Measurements from ENCODE around the gene SLC7A4.

SLC7A4 gene

DNA sequence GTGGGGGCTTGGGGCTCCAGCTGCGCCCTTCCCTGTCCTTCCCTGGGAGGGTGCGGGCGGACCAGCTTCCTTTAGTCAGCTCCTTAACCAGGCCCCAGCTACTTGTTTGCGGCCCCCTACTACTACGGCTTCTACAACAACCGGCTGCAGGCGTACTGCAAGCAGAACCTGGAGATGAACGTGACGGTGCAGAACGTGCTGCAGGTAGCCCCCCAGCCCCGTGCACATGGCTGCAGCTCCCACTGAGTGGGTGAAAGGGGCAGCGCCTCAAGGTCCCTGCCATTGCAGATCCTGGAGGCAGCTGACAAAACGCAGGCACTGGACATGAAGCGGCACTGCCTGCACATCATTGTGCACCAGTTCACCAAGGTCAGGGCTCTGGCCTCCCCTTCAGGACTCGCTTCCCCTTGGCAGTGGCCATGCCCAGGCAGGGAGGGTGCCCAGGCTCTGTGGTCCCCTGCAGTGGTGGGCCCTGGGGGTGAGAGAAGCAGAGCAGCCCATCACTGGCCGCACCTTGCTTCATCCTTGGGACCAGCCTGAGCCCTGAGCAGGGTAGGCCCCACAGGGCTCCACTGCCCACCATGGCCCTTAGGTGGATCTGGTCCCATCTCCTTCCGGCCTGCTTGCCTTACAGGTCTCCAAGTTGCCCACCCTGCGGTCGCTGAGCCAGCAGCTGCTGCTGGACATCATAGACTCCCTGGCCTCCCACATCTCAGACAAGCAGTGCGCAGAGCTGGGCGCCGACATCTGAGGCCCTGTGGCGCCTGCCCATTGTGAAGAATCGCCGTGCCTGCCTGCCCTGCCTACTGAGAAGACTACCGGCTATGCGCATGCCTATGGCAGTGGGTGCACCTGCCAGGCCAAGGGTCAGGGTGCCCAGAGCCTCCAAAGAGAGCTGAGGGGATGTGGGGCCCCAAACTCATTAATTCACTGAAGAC, 35.5 kb downstream of the SLC7A4 start:
- no peak for DNase-seq

DNA sequence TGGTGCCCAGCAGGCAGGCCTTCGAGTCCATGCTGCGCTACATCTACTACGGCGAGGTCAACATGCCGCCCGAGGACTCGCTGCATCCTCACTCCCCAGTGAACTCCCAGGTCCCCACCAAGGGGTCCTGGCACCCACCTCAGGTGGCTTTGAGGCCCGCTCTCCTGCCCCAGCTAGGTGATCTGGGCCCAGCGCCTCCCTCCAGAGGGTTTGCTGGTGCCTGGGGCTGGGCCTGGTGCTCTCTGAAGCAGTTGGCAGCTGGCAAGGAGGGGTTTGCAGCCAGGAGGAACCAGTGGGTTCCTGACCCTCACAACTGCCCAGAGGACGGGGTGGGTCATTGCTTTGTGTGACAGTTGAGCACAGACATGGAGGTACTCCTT, 36.3 kb downstream of the SLC7A4 start:
- no peak for DNase-seq

DNA sequence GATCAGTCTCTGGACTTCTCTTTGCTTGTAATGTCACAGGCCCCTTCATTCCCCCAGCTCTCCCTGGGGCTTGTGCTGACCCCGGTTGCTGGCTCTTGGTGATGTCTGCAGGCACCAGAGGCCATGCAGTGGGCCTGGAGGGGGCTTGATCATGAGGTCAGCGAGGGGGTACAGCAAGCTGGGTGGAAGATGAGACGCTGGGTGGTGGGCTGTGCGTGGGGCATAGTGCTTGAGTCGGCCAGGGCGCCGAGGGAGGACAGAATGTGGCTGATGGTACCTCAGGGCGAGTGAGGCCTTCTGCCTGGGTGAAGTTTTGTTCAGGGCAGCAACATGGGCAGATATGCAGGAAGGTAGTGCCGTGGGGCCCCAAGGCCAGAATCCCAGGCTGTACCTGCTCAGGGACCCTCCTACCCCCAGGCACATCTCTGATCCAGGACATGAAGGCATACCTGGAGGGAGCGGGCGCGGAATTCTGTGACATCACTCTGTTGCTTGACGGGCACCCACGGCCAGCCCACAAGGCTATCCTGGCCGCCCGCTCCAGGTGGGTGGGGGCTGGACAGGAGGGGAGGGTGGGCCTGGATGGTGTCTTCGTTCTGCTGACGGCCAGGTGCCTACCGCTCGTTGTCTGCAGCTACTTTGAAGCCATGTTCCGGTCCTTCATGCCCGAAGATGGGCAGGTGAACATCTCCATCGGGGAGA, 36.9 kb downstream of the SLC7A4 start:
- no peak for DNase-seq

DNA sequence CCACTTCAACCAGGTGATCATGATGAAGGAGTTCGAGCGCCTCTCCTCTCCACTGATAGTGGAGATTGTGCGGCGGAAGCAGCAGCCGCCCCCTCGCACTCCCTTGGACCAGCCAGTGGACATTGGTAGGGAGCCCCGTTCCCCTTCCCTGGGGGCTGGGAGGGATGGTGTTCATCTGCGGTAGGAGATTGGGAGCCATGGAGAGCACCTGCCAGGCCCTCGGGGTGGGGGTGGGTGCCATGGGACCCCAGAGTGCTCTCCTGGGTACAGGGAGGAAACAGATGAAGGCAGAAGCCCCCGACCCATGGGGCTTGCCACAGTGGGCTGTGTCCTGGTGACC, 37.5 kb downstream of the SLC7A4 start:
- no peak for DNase-seq

DNA sequence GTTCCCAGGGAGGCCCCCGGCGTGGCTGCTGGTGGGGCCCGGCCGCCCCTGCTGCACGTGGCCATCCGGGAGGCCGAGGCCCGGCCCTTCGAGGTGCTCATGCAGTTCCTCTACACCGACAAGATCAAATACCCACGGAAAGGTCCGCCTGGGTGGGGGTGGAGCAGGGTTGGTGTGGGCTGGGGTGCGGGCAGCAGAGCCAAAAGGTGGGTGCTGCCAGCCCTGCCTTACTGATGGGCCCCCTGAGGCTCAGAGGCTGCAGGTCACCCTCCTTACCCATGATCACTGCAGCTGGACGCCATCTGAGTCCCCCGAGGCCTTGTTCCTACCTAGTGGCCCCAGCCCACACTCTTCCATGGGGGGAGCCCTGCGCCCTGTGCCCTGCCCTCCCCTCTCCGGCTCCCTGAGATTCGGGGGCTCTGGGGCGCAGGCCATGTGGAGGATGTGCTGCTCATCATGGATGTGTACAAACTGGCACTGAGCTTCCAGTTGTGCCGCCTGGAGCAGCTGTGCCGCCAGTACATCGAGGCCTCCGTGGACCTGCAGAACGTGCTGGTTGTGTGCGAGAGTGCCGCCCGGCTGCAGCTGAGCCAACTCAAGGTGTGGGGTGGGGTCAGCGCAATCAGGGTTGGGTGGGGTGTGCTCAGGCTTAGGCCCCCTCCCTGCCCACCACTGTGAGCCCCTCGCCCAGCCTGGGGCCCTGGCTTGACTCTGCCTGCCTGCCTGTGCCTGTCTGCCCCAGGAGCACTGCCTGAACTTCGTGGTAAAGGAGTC, 38.0 kb downstream of the SLC7A4 start:
- no peak for DNase-seq

DNA sequence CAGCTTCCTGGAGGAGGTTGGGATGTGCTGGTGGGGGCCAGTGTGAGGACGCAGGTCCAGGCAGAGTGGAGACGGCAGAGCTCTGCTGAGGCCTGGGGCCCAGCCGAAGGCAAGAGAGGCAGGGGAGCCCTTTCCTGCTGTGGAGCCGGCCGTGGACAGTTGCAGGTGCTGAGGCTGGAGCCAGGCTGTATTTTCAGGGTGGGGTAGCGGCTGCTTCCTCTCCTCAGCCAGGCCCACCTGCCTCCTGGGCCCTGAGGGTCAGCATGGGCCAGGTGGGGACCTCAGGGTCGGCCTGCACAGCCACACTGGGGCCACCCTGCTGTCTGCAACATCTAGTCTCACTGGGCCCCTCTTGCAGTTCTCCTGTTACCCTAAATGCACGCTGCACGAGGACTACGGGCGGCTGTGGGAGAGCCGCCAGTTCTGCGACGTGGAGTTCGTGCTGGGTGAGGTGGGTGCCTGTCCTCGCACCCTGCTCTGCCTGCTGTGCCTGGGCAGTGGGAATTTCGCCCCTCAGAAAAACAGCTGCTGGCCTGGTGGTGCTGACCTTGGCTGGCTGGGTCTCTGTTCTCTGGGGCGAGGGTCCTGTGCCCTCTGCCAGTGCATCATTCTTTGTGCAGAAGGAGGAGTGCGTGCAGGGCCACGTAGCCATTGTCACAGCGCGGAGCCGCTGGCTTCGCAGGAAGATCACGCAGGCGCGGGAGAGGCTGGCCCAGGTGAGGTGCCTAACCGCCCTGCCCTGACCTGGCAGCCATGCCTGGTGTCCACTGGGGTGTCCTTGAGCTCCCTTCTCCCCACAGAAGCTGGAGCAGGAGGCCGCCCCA, 38.8 kb downstream of the SLC7A4 start:
- DNase-seq = no peak

DNA sequence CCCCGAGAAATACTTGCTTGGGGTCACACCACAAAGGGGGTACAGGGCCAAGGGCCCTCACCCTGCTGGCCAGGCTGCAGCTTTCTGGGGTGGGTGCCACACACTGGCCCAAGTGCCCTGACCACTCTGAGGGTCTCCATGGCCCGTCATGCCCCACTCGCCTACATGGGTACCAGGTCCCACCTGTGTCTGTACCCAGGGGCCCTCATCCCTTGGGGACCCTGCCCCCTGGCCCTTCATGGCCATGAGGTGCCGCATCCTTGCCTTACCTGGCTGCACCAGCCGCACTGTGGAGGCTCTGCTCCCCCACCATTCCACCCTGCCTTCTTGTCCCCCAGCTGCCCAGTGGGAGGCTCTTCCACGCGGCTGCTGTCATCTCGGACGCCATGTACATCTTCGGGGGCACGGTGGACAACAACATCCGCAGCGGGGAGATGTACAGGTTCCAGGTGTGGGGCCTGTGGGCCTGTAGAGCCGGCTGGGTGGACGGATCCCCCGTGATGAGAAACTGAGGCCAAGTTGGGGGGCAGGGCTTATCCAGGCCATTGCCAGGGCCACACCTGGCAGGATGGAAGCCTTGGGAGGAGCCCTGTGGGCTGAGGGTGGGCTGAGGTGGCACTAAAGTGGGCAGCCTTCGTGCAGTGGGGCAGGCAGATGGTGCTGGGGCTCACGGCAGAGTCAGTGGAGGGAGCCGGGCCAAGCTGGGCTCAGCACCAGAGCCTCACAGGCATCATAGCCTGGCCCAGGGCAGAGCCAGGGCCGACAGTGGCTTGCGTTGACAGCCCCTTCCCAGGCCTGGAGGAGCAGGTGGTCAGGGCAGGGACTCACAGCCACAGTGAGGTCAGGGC, 39.7 kb downstream of the SLC7A4 start:
- DNase-seq = no peak

DNA sequence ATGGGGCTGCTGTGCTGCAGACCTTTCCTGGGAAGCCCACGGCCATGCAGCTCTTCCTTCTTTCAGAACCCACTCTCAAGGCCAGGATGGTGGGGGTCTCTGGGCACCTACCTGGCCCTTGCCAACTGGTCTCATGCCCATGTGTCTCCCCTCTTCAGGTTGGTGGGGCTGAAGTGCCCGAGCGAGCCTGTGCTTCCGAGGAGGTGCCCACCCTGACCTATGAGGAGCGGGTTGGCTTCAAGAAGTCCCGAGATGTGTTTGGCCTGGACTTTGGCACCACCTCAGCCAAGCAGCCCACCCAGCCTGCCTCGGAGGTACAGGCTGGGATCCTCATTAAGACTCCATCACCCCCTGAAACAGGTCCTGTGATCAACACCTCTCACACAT, 40.3 kb downstream of the SLC7A4 start:
- DNase-seq = no peak

DNA sequence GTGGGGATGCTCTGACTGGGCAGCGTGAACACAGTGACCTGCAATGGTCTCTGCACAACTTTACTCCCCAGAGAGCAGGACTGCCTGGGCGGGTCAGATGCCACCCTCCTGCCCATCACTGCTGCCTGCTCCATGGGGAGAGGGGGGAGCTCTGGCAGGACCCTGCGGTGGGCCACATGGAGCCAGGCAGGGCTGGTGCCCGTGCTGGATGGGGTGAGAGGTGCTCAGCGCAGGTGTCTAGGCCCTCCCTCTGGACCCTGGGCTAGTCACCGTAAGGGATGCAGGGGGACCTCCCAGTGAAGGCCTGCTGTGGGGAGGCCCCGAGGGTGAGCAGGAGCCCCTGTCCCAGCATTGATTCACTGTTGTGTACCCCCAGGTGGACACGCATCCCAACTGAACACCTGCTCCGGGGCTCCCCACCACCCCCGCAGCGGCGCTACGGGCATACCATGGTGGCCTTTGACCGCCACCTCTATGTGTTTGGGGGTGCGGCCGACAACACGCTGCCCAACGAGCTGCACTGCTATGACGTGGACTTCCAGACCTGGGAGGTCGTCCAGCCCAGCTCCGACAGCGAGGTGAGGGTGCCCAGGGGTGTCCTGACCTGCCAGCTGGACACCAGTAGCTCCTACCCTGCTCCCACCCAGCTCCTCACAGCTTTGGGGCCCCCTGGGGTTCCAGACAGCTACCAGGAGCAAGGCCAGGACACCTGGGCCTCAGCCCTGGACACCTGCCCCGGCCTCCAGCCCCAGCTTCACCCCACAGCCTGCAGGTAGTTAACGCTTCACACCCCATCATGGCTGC, 40.9 kb downstream of the SLC7A4 start:
- DNase-seq = no peak

DNA sequence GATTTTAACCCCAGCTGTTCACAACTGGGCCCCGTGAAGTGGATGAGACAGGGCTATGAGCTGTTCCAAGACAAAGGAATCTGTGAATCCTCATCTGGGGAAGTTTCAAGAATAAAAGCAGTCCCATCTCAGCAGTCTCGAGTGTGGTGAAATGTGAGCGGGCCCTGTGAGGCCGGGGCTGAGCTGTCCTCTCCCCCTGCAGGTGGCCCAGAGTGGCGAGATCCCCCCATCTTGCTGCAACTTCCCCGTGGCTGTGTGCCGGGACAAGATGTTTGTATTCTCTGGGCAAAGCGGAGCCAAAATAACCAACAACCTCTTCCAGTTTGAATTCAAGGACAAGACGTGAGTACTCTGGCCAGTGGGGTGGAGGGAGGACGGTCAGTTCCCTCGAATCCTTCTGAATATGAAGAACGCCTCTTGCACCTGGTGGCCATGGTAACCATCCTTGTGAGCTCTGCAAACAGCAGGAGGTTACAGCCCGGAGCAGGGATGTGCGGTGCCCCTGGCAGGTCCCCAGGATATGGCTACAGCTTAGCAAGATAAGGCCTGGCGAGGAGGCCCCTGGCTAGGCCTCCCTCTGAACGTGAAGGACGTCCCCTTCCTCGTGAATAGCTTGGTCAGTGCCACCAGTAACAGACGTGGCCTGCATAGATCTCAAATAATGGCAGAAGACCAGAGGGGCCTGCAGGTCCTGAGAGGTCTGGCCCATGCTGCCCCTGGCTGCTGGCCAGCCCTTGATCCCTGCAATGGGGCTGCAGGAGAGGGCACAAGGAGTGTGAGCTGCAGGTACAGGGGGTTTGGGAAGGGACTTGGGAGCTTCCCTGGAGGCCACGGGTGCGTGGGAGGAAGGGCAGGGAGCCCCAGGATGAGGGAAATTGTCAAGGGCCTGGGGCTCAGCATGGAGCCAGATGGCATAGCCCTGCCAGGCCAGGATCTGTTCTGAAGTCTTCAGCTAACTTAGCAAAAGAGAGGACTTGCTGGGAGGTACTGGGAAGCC, 41.9 kb downstream of the SLC7A4 start:
- DNase-seq = no peak

DNA sequence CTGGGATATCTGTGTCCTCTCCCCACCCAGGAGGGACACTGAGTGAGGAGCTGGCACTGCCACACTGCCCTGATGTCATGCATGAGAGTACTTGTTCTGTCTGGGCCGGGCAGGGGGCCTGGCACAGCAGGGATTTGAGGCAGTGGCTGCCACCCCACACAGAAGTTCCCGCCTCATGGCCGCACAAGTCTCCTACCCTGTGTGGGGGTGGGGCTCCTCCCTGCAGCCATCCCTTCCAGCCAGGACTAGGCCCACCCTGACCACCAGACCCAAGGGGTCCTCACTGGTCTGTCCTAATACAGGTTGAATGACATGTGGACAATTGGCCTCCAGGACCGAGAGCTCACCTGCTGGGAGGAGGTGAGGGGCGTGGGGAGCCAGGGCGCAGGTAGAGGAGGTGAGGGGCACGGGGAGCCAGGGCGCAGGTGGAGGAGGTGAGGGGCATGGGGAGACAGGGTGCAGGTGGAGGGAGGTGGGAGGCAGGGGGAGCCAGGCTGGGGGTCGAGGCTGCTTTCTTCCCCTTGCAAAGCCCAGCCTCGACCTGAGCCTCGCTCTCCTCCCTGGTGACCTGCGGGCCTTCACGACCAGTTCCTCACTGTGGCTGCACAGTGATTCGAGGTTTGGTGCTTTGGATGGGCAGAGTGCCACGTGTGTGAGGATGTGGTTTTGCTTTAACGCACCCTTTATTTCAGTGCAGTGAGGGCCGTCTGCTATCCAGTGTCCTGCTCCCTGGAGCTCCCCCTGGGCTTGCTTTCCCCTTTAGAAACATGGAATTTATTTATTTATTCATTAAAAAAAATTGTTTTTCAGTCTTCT, 42.8 kb downstream of the SLC7A4 start:
- no peak for DNase-seq

DNA sequence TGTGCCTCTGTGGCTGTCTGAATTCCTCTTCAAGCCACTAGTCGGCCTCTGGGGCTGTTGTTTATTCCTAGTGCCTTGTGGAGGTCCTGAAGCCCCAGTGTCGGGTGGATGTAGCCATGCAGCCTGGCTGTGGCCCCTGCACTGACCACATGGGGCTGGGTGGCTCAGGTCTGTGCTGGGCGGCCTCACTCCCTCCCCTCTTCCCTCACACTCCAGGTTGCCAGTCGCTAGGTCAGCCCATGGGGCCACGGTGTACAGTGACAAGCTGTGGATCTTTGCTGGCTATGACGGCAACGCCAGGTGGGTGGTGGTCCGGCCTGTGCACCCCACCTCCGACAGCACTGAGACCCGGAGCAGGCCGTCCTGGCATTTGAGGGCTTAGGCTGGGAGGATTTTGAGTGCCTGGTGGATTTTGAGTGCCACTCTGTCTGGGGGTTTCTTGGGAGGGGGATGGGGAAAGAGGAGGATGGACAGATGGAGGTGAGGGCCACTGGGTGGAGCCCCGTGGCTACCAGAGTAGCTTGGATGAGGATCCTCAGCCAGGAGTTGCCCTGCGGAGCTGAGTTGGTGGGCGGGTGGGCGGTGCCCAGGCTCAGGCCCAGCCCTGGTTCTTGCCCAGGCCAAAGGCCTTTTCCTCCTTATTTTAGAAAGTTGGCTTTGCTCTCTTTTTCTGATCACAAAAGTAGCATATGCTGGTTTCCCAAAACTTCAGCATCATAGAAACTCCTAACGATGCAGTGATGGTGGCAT, 43.6 kb downstream of the SLC7A4 start:
- no peak for DNase-seq

DNA sequence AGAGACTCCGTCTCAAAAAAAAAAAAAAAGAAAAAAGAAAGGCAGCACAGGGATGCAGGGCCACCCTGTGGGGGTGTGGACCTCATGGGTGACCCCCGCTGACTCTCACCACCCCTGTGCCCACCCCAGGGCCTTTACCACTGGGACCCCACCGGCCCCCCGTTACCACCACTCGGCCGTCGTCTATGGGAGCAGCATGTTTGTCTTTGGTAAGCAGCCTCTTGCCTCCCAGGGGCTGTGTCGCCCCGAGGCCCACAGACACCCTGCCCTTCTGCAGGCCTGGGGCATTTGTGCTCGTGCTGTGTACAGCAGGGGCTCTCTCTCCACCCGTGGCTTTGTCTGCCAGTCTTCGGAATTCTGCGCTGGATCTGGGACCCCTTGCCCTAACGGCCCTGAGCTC, 45.0 kb downstream of the SLC7A4 start:
- DNase-seq = no peak

DNA sequence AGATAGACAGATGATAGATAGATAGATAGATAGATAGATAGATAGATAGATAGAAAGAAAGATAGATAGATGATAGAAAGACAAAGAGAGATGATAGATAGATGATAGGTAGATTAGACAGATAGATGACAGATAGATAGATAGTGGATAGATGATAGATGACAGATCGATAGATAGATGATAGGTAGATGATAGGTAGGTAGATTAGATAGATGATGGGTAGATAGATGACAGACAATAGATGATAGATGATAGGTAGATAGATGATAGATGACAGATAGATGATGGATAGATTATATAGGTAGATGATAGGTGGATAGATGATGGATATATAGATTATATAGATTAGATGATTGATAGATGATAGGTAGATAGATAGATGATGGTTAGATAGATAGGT, 46.0 kb downstream of the SLC7A4 start:
- DNase-seq = no peak

DNA sequence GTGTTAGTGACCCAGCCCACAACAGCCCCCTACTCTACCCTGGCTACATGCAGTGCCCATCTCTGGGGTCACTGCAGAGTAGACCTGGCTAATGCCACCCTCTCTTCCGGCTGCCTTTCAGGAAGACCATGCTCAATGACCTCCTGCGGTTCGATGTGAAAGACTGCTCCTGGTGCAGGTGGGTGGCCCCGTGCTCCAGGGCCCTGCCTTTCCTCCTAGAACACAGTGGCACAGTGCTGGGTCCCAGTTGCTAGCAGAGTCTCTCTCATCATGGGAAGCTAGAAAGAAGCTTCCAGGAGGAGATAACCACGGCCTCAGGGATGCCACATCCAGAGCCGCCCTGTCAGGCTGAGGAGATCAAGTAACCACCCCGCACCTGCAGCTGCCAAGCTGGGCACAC, 46.6 kb downstream of the SLC7A4 start:
- no peak for DNase-seq

DNA sequence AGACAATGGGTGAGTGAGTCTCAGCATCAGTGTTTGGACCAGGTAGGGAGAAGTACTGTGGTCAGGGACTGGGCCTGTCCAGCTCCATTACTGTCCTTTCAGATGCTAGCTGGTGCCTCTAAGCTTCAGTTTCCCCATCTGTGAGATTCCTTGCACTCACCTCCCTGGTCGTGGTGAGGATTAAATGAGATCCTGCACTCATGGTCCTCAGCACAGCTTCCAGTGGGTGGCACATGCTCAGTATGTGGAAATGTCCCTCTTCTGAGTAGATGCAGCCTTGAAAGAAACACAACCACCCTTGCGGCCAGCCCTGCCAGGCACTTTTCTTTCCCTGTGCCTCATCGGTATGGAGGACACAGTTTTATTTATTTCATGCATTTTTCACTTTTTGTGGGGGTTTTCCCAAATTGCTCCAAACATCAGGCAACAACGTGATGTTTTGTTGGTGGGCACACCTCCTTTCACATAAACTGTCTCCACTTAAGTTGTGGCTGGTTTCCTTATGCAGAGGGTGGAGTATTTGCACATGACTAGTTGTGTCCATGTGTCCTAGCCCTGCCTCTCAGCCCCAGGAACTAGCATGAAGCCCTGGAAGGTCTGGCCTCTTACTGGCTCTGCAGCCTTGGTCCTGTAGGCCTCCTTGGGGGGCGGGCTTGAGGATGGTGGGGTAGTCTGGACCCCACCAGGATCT, 49.1 kb downstream of the SLC7A4 start:
- no peak for DNase-seq

DNA sequence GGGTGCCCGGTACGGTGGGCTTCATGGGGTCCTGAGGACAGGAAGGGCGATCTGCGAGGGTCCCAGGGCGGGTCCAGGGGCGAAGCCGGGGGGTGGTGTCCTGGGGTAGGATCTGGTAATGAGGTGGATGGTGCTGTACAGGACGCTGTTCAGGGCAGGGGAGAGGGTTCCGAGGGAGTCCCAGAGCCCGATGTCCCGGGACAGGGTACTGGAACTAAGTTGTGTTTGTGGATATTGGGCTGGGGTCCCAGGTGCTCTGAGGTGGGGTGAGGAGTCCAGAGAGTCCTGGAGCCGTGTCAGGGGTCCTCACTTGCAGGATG, 49.8 kb downstream of the SLC7A4 start:
- no peak for DNase-seq

All from stimulated activated CD4-positive, alpha-beta T cell treated with anti-CD3 and anti-CD28 coated beads, Interleukin-2, amount 100 ng/mL, for 48 hours (primary cell).